Endothelial cell of umbilical vein (primary cell): ENCODE results near the gene ATP13A4.

Experiments
- EZH2 ChIP-seq: IDR thresholded peaks from 2 replicates; pipeline ENCODE4 v1.6.1; 2012; ENCODE audit warnings: borderline replicate concordance, low read depth, mild to moderate bottlenecking, moderate library complexity, low read length, inconsistent platforms; ENCODE audit not compliant: severe bottlenecking
- JUN ChIP-seq: IDR thresholded peaks from 2 replicates; pipeline ENCODE4 v1.6.1; 2011; ENCODE audit warnings: borderline replicate concordance, low read depth; ENCODE audit not compliant: insufficient read length, insufficient read depth
- POLR2A ChIP-seq: IDR thresholded peaks from 2 replicates; pipeline ENCODE4 v1.6.1; 2012; ENCODE audit warnings: low read depth, mild to moderate bottlenecking, control low read depth, low read length
- POLR2AphosphoS5 ChIP-seq: IDR thresholded peaks from 2 replicates; pipeline ENCODE4 v1.6.1; 2012; ENCODE audit warnings: low read depth, mild to moderate bottlenecking, control low read depth, low read length, moderate library complexity; ENCODE audit not compliant: insufficient read depth
- TF ChIP-seq, protein P1 (sequence below), 2 donors: IDR thresholded peaks; 1 replicate in 1 of 2; 2 replicates in 1 of 2; pipeline ENCODE4 v1.5.1; 2011; ENCODE audit warnings: low read length in 2 of 2, mild to moderate bottlenecking in 2 of 2, moderate library complexity in 2 of 2, control low read depth in 1 of 2, inconsistent platforms in 1 of 2, low read depth in 1 of 2; ENCODE audit not compliant: insufficient read depth in 1 of 2; ENCODE audit errors: extremely low read depth in 1 of 2
- TF ChIP-seq, protein P2 (sequence below): IDR thresholded peaks from 2 replicates; pipeline ENCODE4 v1.6.1; 2011; ENCODE audit not compliant: insufficient read depth, insufficient read length

DNA sequence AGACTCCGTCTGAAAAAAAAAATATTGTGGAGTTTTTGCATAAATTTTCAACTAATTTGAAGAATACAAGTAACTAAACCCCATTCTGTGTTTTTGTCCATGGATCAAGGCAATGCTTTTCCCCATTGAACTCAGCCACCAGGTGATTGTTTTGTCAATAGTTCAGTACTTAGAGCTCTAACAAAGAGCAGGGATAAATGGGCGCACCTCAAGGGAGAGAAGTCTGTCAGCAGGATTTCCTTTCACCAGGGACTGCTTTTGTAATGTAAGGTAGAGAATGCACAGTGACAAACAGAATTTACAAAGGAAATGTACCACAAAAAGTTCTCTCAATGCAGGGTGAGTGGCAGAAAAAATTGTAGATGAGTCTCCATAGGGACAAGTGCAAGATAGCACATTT lies 165.4 kb downstream of the ATP13A4 start:
- TF ChIP-seq, protein P1, sequence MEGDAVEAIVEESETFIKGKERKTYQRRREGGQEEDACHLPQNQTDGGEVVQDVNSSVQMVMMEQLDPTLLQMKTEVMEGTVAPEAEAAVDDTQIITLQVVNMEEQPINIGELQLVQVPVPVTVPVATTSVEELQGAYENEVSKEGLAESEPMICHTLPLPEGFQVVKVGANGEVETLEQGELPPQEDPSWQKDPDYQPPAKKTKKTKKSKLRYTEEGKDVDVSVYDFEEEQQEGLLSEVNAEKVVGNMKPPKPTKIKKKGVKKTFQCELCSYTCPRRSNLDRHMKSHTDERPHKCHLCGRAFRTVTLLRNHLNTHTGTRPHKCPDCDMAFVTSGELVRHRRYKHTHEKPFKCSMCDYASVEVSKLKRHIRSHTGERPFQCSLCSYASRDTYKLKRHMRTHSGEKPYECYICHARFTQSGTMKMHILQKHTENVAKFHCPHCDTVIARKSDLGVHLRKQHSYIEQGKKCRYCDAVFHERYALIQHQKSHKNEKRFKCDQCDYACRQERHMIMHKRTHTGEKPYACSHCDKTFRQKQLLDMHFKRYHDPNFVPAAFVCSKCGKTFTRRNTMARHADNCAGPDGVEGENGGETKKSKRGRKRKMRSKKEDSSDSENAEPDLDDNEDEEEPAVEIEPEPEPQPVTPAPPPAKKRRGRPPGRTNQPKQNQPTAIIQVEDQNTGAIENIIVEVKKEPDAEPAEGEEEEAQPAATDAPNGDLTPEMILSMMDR (IDR thresholded peaks at IDR 0.05; ENCODE audit: extremely low read depth in 1 of 2, insufficient read depth in 1 of 2, low read depth in 1 of 2, low read length in 2 of 2), result no peak
- TF ChIP-seq POLR2A (no peak), JUN (no peak), EZH2 (no peak), POLR2AphosphoS5 (no peak)
- TF ChIP-seq, protein P2, sequence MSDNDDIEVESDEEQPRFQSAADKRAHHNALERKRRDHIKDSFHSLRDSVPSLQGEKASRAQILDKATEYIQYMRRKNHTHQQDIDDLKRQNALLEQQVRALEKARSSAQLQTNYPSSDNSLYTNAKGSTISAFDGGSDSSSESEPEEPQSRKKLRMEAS, result no peak
